Measurements from ENCODE around the gene KITLG. TPM values are rescaled to one million over a fixed set of nuclear protein-coding genes. Genes with fewer than 3 reads are reported as not detected.

The KITLG gene
- total RNA-seq, 1 experiment from 2014 or later, result 570 TPM

- ATAC-seq (no peak), DNase-seq (ENCODE audit: low read depth, low spot score) (no peak)
- H3K79me2 ChIP-seq (ENCODE audit: insufficient read depth, low read length), result peaks cover 89% of the 10 kb centered on the region
- peaks cover 34 to 64% of the 10 kb centered on the region in 2 experiments for H3K4me1 ChIP-seq (ENCODE audit: control insufficient read depth in 1 of 2, insufficient read depth in 2 of 2, low read length in 2 of 2)
- peak overlapping the region; percentile 85 for H3K4me2 ChIP-seq (ENCODE audit: low read length)
- H3K36me3 ChIP-seq (ENCODE audit: control insufficient read depth in 1 of 2, insufficient read depth in 2 of 2, low read length in 2 of 2), result peaks cover 26 to 47% of the 10 kb centered on the region in 2 experiments; a peak in 3 of 4 replicates
- peak overlapping the region; percentile 93 for H3K27ac ChIP-seq (ENCODE audit: low read depth, low read length)
- BruUV-seq (replicated peaks), result TSS peak; percentile 34
- TF ChIP-seq SIN3A (IDR thresholded peaks at IDR 0.05; ENCODE audit: low read depth) (no peak), POLR2AphosphoS5 (IDR thresholded peaks at IDR 0.05; ENCODE audit: low read depth, low read length) (0 out of 2 replicates have a peak, but pooled peaks have one; percentile 15)
- CTCF ChIA-PET, result interaction anchor here (0.9 to 1.0 kb wide), 2 partner anchors 365 to 414 kb away, joined by 3 read pairs; no protein-coding TSS in a partner anchor
- H3K27me3 ChIP-seq (ENCODE audit: insufficient read depth, low read length), result no peaks in the 10 kb centered on the region
- POLR2A ChIA-PET, result interaction anchor here (1.0 to 5.1 kb wide), 29 partner anchors 8 to 438 kb away, joined by 3 to 53 read pairs (median 5); partner anchors contain the start of genes CEP290 and TMTC3
- H2AFZ ChIP-seq (ENCODE audit: low read depth, low read length, poor library complexity, severe bottlenecking), result no peak overlapping the region
- intact Hi-C loops (cut with micrococcal nuclease), result loop anchor here (5.0 to 10.0 kb wide), 3 partner anchors 353 to 427 kb away; no protein-coding TSS in a partner anchor
- H3K9me2 ChIP-seq (ENCODE audit: insufficient read depth), result no peaks in the 10 kb centered on the region
- H3K9me3 ChIP-seq (ENCODE audit: control insufficient read depth in 1 of 2, insufficient read depth in 1 of 2, low read depth in 1 of 2, low read length in 2 of 2), result no peaks in the 10 kb centered on the region
- RAD21 ChIA-PET (ENCODE audit: low non-redundant PET in 1 of 2, low total read pairs in 2 of 2, uncharacterized antibody in 2 of 2, unreplicated experiment in 2 of 2), result no interaction called here
- H3K4me3 ChIP-seq (replicated peaks in 1 of 2; ENCODE audit: low read depth in 1 of 2, low read length in 2 of 2), result peak overlapping the region; percentile 86 to 97
- peaks cover 44% of the 10 kb centered on the region for H4K20me1 ChIP-seq (ENCODE audit: insufficient read depth)
- H3K9ac ChIP-seq (ENCODE audit: low read length), result peak overlapping the region; percentile 82
Observed at GRCh38 chr12:88579601-88580050, 645 bp downstream of the KITLG start.

- Histone ChIP-seq H3K4me3 (replicated peaks in 1 of 2; ENCODE audit: low read depth in 1 of 2, low read length in 2 of 2) (peak overlapping the region; percentile 86 to 97), H3K9me3 (ENCODE audit: control insufficient read depth in 1 of 2, insufficient read depth in 1 of 2, low read depth in 1 of 2, low read length in 2 of 2) (no peaks in the 10 kb centered on the region), H3K79me2 (ENCODE audit: insufficient read depth, low read length) (peaks cover 94% of the 10 kb centered on the region), H3K27me3 (ENCODE audit: insufficient read depth, low read length) (no peaks in the 10 kb centered on the region), H3K36me3 (ENCODE audit: control insufficient read depth in 1 of 2, insufficient read depth in 2 of 2, low read length in 2 of 2) (peaks cover 26 to 52% of the 10 kb centered on the region in 2 experiments; a peak in 3 of 4 replicates), H2AFZ (ENCODE audit: low read depth, low read length, poor library complexity, severe bottlenecking) (no peak overlapping the region), H3K9ac (ENCODE audit: low read length) (peak overlapping the region; percentile 82), H4K20me1 (ENCODE audit: insufficient read depth) (peaks cover 49% of the 10 kb centered on the region), H3K4me2 (ENCODE audit: low read length) (peak overlapping the region; percentile 85), H3K27ac (ENCODE audit: low read depth, low read length) (peak overlapping the region; percentile 93), H3K4me1 (ENCODE audit: control insufficient read depth in 1 of 2, insufficient read depth in 2 of 2, low read length in 2 of 2) (peaks cover 39 to 69% of the 10 kb centered on the region in 2 experiments), H3K9me2 (ENCODE audit: insufficient read depth) (no peaks in the 10 kb centered on the region)
- DNase-seq (ENCODE audit: low read depth, low spot score) (no peak), ATAC-seq (0 out of 2 replicates have a peak, but pooled peaks have one; percentile 14)
- RAD21 ChIA-PET (ENCODE audit: low non-redundant PET in 1 of 2, low total read pairs in 2 of 2, uncharacterized antibody in 2 of 2, unreplicated experiment in 2 of 2), result no interaction called here
- intact Hi-C loops (cut with micrococcal nuclease), result loop anchor here (5.0 to 10.0 kb wide), 2 partner anchors 353 to 386 kb away; no protein-coding TSS in a partner anchor
- POLR2A ChIA-PET, result interaction anchor here (1.0 to 5.1 kb wide), 19 partner anchors 11 to 437 kb away, joined by 3 to 53 read pairs (median 5); partner anchors contain the start of genes CEP290 and TMTC3
- TF ChIP-seq CTCF (IDR thresholded peaks at IDR 0.05 in 2 of 3, conservative IDR thresholded peaks at IDR 0.05 in 1 of 3; ENCODE audit: borderline replicate concordance in 1 of 3, insufficient read depth in 1 of 3, low read depth in 2 of 3, low read length in 2 of 3) (peak in 2 of 3 experiments; percentile 48; a peak in 3 of 6 replicates), POLR2AphosphoS5 (IDR thresholded peaks at IDR 0.05; ENCODE audit: low read depth, low read length) (peak; percentile 13; the same call in 1 of the 2 replicates), EZH2phosphoT487 (IDR thresholded peaks at IDR 0.05; ENCODE audit: borderline replicate concordance) (no peak), ELF1 (IDR thresholded peaks at IDR 0.05; ENCODE audit: borderline replicate concordance, low read depth) (no peak; the same call in 1 of the 2 replicates), CEBPB (IDR thresholded peaks at IDR 0.05; ENCODE audit: low read depth) (no peak), SIN3A (IDR thresholded peaks at IDR 0.05; ENCODE audit: low read depth) (no peak), FOSL1 (IDR thresholded peaks at IDR 0.05; ENCODE audit: low read depth) (no peak)
- BruUV-seq (replicated peaks), result no TSS peak
- CTCF ChIA-PET, result interaction anchor here (0.9 to 1.0 kb wide), 2 partner anchors 366 to 414 kb away, joined by 3 read pairs; no protein-coding TSS in a partner anchor
Observed at GRCh38 chr12:88579161-88579517, 1.1 kb downstream of the KITLG start.

All from HCT116 (cell line).